ENCODE measurements around the gene ZBTB20.

The ZBTB20 gene

DNA sequence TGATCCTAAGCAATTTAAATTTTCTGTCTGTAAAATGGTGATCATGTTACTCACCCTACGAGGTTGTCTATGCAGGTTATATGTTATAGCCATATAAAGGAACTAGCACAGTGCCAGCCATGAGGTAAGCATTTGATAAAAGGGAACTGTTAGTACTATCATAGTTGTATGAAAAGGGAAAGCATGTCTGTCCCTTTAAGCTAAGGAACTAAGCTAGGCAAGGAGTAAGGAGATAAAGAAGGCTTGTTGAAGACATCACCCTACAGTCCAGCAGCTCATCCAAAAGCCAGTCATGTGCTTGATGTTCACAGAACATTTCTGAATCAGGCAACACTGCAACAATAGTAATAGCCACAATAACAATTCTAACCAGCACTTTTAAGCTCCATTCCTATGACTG is 243.9 kb downstream of the ZBTB20 start:
- DNase-seq, result no peak

- no peak for DNase-seq
These were observed 244.4 kb downstream of the ZBTB20 start for GRCh38 chr3:114902691-114903101.

DNA sequence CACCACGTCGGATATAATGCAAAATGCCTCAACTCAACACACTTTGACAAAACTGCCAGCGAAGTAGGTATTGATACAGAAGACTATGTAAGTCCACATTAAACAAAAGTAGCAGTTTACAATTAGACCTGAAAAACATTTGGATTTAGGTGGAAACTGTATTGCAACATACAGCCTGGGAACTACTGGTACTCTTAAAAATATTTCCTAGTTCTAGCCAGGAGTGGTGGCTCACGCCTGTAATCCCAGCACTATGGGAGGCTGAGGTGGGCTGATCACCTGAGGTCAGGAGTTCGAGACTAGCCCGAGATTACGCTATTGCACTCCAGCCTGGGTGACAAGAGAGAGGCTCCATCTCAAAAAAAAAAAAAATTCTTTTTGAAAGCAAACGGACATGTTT is 246.2 kb downstream of the ZBTB20 start:
- DNase-seq, result no peak

GRCh38 chr3:114899186-114899931 is 247.7 kb downstream of the ZBTB20 start:
- DNase-seq, result no peak

- no peak for DNase-seq
These were observed 250.1 kb downstream of the ZBTB20 start for GRCh38 chr3:114896978-114897377.

GRCh38 chr3:114893361-114893760 is 253.7 kb downstream of the ZBTB20 start:
- DNase-seq, result no peak

DNA sequence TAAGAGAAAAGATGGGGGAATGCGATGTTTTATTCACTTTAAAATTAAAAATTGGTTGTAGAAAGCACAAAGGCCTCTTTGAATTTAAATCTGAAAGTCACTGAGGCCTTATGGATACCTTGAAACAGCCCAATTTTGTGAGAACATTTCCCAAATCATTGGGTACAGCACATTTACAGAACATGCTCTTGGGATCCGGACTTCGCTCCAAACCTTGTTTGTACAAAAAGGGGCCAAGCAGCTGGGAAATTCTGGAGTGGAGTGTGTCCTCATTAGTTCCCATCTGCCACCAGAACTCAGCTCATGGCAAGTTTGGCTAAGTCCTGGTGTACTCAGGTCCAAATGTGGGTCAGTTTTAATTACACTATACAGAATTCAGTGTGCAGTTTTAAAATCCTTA is 254.2 kb downstream of the ZBTB20 start:
- DNase-seq, result no peak

- no peak for DNase-seq
These were observed 254.8 kb downstream of the ZBTB20 start for GRCh38 chr3:114892131-114892879.

- DNase-seq, result peak; percentile 68
These were observed 259.3 kb downstream of the ZBTB20 start for GRCh38 chr3:114887806-114888205.

DNA sequence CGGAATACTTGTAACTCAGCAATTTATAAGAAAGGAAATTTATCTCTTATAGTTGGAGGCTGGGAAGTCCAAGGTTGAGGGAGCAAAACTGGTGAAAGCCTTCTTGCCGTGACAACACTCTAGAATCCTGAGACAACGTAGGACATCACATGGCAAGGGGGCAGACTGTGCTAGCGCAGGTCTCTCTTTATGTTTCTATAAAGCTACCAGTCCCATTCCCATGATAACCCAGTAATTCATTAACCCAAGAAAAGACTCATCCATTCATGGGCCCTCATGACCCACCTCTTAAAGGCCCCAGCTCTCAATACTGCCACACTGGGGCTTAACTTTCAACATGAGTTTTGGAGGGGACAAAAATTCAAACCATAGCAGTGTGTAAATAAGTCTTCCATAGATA is 260.2 kb downstream of the ZBTB20 start:
- no peak for DNase-seq

DNA sequence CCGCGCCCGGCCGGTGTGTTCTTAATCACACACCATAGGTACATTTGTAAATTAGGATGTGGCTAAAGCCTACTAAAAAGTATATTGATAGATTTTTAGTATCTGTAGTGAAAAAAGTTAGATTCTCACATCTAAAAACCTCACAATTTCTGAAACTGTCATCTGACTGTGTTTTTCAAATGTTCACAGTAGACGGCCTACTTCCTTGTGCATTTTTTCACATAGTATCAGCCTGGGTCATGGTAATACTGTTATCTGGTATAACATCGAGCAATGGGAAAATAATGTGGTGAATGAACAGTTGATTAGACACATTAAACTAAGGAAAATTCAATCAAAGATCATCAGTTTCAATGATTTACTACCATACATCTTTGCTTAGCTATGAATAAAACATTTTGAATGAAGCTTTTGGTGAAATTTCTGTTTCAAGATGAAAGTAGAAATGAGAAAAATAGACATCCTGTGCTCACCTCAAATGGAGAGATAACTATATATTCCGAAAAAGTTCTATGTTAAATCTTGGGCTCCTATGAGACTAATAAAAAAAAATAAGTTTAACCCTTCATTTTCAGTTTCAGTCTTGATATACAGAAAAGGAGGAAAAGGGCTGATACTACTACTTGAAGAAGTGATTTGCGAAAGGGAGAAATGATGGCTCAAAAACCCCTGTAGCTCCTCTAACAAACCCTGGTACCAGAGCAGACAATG is 262.7 kb downstream of the ZBTB20 start:
- no peak for DNase-seq

DNA sequence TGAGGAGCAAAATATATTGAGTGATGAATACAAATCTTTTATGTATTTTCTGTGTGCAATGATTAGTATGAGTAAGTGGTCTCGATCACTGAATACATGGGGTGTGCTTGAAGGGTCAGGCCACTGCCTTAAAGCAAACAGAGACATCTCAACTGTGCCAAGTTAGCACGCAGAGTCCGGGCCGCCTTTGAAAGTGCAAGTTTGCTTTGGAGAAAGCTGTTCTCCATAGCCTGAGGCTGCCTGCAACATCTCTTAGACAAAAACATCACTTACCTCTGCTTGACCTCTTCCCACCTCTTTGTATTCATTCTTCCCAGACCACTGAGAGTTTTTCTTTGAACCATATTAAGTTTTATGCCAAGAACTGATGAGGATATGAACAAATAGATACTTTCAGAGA is 267.0 kb downstream of the ZBTB20 start:
- no peak for DNase-seq

DNA sequence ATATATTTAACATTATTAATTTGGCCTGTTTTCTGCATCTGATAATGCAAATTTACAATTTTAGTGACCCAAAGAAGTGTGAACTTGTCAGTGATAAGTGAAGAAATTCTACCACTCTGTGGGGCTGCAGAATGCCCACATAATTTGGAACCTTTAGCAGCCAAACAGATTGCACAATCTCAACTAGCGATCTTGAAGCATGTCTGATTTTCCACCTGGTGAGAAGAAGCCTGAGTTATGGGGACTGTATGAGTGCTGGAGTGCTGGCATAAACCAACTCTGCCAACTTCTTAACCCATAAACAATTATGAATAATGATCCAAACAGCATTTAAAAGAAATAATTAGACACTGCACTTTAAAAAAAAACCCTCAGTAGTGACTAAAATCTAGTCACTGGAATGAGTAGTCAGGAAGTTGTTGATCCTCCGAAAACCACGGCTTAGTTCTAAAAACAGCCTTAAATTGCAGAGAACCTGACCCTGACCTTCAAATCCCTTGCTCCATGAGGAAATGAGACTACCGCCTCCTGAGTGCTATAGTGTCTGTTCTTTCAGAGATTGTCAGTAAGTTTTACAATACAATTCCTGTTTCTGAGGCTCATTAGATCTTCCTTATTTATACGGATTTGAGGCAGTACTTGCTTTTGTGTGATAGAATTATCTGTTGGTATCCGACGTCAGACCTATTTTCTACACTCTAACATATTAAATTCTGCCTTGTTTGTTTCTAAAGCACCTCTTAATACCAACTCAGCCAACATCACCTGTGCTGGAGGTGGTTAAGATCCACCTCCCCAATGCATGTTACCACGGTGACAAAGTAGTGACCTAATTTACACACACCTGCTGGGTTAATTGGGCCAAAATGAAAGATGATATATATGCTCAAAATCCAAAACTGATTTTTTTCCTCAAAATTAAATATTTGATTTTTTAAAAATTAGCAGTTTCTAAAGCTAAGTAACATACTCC is 267.7 kb downstream of the ZBTB20 start:
- peak; percentile 56 for DNase-seq

GRCh38 chr3:114878114-114878839 is 268.8 kb downstream of the ZBTB20 start:
- peak; percentile 54 for DNase-seq

- DNase-seq, result no peak
These were observed 269.5 kb downstream of the ZBTB20 start for GRCh38 chr3:114877378-114878113.

DNA sequence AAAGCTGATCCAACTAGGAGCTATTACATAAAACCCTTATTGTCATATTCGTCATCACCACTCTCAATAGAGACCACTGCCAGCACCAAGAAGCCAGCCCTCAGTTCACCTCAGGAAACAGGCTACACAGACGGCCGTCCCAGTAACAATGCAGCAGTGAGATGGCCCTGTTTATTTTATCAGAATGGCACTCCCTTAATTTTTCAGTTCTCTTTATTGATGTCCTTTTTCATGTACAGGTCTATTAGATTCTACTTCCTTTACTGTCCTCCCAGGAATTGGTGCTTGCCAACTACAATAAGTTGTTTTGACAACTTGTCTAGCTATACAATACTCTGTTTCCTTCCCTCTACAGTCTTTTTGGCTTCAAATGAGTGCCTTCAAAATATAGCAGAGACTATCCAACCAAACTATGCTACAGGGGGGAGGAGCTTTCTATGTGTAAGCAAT is 272.5 kb downstream of the ZBTB20 start:
- DNase-seq, result no peak

- no peak for DNase-seq
These were observed 273.5 kb downstream of the ZBTB20 start for GRCh38 chr3:114873591-114873990.

DNA sequence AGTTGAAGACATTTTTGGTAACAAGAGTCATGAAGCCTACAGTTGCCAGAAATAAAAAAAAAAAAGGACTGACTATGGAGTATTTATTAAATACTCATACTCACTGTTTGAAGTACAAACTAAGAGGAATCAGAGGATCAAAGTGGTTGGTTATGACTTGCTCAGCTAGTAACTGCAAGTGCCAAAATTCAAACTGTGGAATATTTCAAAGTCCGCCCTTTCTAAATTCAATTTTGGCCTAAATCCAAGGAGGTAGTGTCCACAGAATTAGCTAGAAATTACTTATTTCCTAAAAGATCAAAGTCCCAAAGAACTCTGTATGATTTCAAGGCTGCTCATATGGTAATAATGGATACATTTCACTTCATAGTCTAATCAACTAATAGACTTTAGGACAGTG is 274.5 kb downstream of the ZBTB20 start:
- no peak for DNase-seq

- no peak for DNase-seq
These were observed 275.0 kb downstream of the ZBTB20 start for GRCh38 chr3:114872050-114872449.

DNA sequence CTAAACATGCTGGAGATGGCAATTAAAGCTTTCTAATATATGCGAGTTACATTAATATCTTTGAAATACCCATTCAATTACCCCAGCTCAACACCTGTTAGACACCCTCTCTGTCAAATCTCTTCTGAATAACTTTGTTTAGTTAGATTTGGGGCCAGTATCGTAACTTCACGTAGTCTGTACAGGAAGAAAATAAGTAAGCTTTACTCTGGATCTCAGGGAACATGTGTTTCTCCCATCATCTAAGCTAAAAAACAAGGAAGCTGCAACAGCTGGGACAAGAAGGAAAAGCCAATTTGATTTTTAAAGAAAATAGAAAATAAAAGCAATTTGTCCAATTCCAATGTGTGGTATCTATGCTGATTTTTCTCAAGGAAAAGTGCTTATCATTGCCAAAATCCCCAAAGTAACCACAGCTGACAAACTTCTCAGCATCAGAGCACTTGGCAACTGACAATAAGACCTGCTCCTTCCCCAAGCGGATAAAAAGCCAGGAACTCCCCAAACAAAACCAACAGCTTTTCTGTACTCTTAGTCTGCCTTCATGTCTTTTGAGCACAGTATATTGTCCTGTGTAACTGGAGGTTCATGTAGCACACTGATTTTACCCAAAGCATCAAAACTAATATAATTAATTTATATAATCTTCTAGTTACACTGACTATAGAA is 279.1 kb downstream of the ZBTB20 start:
- no peak for DNase-seq

Measured in fibroblast of skin of abdomen (primary cell).